ENCODE results near the gene BEND5.

GRCh38 chr1:48684381-48684780 lies 92.3 kb downstream of the BEND5 start:
- no peak for TF ChIP-seq EZH2 (IDR thresholded peaks at IDR 0.05)
- no peak for TF ChIP-seq POLR2AphosphoS5 (IDR thresholded peaks at IDR 0.05; ENCODE audit: borderline replicate concordance, low read depth, low read length)
- TF ChIP-seq FOXP2 (optimal IDR thresholded peaks at IDR 0.05; ENCODE audit: control extremely low read depth, extremely low read length, insufficient read depth) = no peak

Measured in SK-N-MC (cell line).